GM19455 (cell line): ENCODE measurements around the gene LHPP.
A peak's percentile ranks its signal among the peaks of the same experiment; 100 is the strongest.

ENCODE experiments used
- ATAC-seq: cut with Tn5 transposase; IDR thresholded peaks from one replicate; pipeline ENCODE4 v1.9.1; 2021; ENCODE audit not compliant: unreplicated experiment

Gene LHPP

GRCh38 chr10:124640056-124640455, 178.4 kb downstream of the LHPP start:
- ATAC-seq, result no peak

DNA sequence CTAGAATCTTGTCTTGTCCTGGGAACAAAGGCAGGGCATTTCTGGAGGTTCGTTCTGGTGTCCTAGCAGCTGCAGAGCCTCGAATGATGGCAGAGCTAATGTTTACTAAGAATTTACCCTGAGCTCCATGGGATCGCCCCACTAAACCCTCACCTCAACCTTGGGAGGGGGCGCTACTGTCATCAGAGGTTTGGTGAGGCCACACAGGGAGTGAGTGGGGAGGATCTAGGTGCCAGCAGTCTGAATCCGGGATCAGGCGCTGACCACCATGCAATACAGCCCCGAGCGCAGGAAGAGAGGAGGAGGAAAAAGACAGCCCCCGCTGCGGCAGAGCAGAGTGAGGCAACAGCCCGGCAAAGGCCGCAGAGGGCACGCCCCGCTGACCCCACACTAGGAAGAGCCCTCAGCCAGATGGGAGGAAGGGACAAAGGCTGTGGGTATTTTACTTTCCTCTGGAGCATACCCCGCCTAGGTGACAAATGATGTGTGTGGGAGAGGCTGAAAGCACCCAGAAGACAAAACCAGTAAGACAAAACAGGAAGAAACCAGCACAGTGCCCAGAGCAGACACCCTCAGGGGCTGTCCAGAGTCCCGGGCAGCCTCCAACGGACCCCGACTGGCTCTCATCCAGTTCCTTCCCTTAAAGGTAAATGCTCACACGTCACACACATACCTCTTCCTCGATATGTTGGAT, 179.1 kb downstream of the LHPP start:
- ATAC-seq, result peak; percentile 52

DNA sequence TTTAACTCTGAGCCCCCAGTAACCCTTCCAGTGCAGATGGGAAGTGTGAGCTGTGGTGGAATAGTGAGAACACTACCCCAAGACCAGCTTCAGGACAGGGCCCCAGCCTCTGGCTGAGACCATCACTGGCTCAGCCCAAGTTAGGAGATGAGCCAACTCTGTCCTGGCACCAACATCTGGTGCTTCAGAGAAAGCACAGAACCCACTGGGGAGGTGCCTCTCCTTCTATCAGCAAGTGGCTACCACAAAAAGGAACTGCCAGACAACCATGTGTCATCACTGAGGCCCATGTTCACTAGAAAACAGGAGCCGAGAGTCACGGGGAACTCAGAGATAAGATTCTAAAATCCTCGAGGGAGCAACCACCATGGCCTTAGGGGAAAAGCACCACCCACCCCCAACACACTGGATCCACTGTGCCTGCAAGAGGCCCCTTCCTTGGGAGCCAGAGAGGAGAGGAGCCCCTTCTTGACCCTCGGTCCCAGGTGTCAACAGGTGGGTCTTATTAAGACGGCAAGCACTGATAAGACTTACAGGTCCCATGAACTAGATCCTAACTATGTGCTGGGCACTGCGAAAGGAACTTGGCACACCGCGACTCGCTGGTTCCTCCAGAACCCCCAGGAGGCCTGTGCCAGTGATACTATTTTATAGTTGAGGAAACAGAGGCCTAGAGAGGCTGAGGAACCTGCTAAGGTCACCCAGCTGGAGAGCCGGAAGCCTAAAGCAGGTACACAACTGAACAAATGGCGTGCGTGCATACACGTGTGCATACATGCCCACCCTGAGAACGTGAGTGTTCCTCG, 179.9 kb downstream of the LHPP start:
- peak; percentile 47 for ATAC-seq

GRCh38 chr10:124642088-124642710, 180.6 kb downstream of the LHPP start:
- ATAC-seq, result no peak

DNA sequence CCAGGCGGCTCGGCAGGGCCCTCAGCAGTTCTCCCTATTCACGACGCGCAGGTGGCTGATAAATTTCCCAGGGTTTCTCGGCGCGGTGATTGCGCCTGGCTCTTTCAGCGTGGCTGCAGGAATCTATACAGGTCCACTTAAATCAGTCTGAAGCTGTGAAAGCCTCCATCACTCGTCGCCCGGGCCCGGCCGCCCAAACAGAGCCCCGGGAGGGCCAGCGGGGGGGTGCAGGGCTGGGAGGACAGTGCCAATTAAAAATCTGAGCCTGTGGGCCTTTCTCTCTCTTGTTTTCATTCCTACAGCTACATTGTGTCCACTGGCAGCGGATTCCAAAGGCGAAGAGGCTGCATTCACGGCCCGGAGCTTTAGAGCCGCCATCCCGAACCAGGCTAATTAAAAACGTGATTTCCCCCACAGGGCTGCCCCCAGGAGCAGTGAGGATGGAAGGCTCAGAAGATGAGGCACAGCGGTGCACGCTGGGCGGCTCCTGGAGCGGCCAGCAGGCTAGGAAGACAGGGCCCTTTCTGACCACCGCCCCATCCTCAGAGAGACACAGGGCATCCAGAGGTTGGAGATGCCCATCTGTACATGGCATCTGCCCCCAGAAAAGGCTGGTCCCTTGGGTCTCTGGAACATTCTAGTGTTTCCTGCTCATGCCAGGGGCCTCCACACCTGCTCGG, 181.8 kb downstream of the LHPP start:
- no peak for ATAC-seq

- ATAC-seq, result no peak
These were observed 182.6 kb downstream of the LHPP start for GRCh38 chr10:124644236-124644635.

DNA sequence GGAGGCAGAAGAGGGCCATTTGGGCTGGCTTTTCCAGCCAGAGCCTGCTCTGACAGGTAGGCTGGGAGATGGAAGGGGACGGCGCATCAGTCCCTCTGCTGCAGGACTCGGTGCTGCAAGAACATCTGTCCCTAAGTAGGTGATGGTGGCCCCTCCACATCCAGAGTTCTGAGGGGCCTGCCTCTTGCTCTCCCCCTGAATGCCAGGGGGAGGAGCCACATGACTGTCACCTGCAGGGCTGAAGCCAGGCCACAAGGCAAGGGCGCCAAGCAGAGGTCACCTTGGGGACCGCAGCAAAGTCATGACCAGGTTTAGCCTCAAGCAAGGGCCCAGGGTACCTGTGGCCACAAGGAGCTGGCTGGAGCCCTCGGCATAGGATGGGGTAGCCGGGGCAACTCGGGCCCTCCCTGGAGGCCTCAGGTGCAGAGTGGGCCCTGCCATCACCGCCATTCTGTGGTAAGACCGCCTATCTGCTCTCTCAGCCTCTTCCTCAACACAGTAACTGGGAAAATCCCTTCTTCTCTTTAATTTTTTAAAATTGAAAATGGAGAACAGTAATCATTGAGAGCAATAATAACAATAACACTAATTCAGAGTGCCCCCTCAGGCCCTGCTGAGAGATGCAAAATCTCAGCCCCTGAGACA, 183.3 kb downstream of the LHPP start:
- no peak for ATAC-seq

GRCh38 chr10:124645467-124646095, 184.0 kb downstream of the LHPP start:
- no peak for ATAC-seq

DNA sequence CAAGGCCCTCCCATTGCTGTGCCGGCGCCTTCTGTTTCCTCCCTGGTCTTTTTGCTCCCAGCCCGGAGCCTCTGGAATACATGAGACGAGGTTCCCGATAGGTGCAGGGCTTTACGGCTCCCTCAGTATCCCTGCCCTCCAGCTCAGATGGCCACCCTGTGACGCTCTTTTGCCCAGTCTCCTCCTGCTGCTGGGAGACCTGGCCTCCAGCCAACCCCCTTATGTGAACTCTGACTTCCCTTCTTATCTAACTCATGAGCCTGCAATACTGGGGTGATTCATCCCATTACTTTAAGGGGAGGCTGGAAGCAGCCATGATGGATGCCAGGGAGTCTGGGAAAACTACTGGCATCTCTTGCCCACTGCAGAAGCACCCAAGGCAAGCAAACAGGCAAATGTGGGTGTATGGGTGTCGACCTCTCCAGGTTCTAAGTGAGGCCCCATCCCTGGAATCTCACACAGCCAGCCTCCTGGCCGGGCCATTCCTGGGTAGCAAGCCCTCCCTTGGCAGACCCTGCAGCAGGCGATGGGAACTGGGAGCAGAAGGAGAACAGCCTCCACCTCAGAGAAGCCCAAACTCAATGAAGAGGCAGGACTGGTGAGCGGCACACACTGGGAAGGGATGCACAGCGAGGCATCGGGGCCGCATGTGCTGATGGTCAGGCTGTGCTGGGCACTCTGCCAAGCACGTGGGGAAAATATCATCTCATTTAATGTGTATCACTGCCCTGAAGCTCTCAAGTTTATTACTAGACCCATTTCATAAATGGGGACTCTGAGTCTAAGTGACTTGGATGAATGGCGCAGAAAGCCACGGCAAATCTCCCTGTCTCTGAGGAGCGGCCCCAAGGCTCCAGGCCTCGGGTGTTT, 185.1 kb downstream of the LHPP start:
- no peak for ATAC-seq

- ATAC-seq, result peak; percentile 61
These were observed 186.0 kb downstream of the LHPP start for GRCh38 chr10:124647421-124648130.

- ATAC-seq, result peak; percentile 12
These were observed 186.5 kb downstream of the LHPP start for GRCh38 chr10:124648131-124648475.

DNA sequence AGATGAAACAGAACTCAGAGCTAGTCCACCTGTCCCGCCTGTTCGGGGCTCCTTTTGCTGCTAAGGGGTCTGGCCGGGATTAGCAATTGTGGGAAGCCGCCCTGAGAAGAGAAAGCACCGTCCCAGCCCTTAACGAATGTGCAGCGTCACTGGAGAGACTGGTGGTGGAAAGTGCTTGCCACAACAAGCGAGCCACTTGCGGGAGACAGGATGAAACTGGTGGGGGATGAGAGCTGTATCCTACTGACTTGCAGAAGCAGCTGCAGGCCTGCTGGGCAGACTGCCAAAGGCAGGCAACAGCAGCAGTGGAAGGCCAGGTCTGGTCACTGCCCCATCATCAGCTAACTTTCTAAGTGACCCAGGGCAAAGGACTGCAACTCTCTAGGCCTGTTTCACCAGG, 187.1 kb downstream of the LHPP start:
- no peak for ATAC-seq

DNA sequence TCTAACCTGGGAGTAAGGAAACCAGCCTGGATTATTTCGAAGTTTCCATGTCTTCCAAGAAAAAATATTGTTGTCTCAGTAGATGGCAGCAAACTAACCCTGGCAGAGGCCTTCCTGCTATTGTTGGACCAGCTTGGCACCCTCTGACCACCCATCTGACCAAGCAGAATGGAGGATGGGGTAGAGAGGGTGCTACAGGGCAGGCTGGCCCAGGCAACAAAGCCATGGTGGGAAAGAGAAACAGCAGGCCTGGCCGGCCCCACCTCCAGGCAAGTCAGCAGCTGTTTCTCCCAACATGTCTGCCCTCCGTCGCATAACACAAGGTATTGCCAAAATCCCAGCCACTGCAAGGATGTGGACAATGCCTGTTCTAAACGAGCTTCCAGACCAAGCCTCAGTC, 187.6 kb downstream of the LHPP start:
- ATAC-seq, result no peak

DNA sequence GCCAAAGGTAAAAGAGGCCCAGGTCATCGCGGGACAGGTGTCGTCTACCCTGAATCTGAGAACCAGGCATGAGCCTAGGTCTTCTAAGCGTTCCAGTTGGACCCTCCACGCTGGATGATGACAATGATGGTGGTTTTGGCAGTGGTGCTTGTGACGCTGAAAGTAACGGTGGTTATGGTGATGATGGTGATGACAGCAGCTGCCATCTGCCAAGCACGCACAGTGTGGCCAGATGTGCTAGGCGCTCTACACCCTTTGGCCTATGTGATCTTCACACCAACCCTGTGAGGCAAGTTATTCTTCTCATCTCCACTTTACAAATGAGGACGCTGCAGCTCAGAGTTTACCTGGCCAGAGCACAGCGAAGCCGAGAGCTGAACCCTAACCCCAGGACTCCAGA, 188.6 kb downstream of the LHPP start:
- ATAC-seq, result no peak

DNA sequence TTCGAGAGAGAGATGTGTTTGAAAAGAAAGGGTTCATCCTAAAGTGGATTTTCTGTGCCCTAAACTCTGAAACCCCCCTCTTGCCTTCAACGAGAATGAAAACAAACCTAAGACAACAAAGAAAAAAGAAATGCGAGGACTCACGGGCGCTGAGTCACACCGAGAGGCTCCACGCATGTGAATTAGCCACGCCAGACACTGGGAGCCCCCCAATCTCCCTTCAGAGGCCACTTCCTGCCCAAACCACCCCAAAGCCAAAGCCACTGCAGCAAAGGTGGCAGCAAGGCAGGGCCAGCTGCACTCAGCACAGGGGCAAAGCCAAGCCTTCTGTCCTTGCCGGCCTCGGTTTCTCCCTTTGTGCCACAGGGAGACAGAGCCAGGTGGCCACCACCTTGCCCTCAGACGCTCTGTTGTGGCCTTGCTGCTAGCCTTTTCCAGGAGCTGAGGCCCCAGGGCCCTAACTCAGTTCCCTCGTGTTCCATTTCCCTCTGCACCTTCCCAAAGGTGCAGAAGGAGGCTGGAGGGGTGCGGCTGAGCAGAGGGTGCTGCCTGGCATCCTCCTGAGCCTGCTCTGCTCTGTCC, 189.3 kb downstream of the LHPP start:
- no peak for ATAC-seq

DNA sequence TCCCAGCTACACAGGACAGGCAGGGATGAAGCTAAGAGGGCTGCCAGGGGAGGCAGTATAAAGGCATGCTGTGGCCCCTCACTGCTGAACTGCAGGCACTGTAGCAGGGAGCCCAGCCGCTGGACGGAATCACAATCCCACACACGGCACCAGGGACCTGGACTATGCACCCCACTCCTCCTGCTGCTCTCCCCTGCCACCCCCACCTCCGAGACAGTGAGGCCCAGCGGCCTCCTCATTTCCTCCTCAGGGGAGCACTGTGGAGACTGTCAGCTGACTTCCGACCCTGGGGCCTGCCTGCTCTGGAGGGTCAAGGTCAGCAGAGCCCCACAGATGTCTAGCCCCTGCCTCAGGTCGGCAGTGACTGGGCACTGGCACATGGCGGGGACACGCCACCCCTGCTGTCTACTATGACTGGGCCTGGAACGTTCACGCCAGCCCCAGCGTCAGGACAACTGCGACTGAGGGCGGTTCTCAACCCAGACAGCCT, 189.8 kb downstream of the LHPP start:
- ATAC-seq, result no peak

GRCh38 chr10:124652200-124652599, 190.6 kb downstream of the LHPP start:
- no peak for ATAC-seq

- no peak for ATAC-seq
These were observed 191.1 kb downstream of the LHPP start for GRCh38 chr10:124652701-124653100.

- no peak for ATAC-seq
These were observed 191.7 kb downstream of the LHPP start for GRCh38 chr10:124653311-124653710.
